Adrenal gland (tissue), 5 donors: Measurements from ENCODE around the gene XYLT2.

Source experiments
- CTCF ChIP-seq, 6 experiments: fragments of 450-650 bp in 4 of 6; fragments of 200-600 bp in 2 of 6; sonication (generic) in 1 of 6; IDR thresholded peaks; 1 replicate in 5 of 6; 2 replicates in 1 of 6; pipeline versions ENCODE4 v1.5.1 to v1.8.0; 2016 to 2021; ENCODE audit warnings: antibody characterized with exemption in 6 of 6, mild to moderate bottlenecking in 2 of 6, moderate library complexity in 1 of 6
- POLR2A ChIP-seq, 2 donors: fragments of 450-650 bp; IDR thresholded peaks; one replicate each; pipeline ENCODE4 v1.6.1; 2017; ENCODE audit warnings: antibody characterized with exemption in 2 of 2, mild to moderate bottlenecking in 2 of 2, moderate library complexity in 1 of 2
- donor health status: DM: no; HTN: no; CAD: no.

- TF ChIP-seq CTCF (IDR thresholded peaks at IDR 0.05) (no peak), POLR2A (IDR thresholded peaks at IDR 0.05) (no peak)
Measured at GRCh38 chr17:50318501-50319285, 27.2 kb upstream of the XYLT2 start.
